Activated T-cell treated with anti-CD3 and anti-CD28 coated beads for 1 hour (primary cell): ENCODE results near the gene POU2AF3.

Experiments
- DNase-seq: peaks from one replicate; pipeline ENCODE4 v3.0.0-alpha.2; 2020; ENCODE audit warnings: low read depth

POU2AF3 gene

DNA sequence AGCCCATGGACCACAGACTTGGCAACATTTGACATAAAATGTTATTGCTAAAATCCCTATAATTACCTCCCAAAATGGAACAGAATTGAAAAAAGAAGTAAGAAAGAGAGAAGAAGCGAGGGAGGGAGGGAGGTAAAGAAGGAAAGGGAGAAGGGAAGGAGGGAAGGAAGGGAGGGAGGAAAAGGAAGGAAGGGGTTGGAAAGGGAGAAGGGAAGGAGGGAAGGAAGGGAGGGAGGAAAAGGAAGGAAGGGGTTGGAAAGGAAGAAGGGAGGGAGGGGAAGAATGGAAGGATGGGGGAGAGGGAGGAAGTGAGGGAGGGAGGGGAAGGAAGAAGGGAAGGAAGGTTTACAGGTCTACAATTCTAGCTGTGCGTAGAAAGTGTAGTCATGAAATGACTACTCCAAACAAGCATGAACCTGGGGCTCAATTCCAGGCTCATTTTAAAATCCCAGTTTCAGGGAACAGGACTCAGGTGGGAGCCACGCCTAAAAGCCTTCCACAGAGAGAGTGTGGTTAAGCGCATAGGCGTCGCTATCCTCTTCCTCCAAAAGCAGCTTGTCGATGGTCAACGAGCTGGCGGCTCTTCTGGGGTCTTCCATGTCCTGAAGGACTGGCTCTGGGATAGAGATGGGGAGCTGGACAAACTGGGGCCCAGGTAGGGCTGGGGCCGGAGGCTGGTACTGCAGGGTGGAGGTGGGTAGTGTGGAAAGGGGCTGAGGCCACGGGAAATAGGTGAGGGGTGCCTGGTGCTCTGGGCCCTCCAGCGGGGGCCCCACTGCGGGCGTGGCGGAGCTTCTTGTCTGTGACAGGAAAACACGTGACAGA lies 55.6 kb downstream of the POU2AF3 start:
- DNase-seq: no peak

DNA sequence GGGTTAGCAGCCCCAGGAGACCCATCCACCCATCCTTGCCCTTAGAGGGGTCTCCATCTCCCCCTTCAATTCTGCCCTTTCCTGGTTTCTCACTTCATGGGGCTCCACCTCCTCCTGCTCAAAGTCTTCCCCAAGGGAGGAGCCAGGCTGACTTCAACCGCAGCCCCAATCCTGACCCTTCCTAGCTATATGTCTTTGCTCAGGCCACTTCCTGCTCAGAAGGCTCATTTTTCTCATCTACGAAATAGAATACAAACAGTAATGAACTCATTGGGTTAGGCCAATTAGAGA lies 56.2 kb downstream of the POU2AF3 start:
- no peak for DNase-seq

DNA sequence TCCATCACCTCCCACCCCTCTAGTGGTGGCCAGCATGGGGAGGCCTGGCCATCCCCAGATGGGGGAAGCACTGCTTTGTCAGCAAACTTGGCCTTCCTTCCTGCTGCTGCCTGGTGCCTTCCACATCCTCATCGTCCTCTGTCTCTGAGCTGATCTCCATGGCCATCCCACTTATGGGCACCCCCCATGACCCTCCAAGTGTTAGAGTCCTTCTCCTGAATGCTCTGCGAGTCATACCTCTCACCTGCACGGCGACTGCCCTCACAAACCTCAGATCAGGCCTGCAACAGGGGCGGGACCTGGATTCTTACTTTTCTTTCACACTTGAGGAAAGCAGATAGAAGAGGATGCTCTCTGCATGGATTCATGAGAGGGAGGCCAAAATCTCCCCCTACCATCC lies 56.8 kb downstream of the POU2AF3 start:
- no peak for DNase-seq

DNA sequence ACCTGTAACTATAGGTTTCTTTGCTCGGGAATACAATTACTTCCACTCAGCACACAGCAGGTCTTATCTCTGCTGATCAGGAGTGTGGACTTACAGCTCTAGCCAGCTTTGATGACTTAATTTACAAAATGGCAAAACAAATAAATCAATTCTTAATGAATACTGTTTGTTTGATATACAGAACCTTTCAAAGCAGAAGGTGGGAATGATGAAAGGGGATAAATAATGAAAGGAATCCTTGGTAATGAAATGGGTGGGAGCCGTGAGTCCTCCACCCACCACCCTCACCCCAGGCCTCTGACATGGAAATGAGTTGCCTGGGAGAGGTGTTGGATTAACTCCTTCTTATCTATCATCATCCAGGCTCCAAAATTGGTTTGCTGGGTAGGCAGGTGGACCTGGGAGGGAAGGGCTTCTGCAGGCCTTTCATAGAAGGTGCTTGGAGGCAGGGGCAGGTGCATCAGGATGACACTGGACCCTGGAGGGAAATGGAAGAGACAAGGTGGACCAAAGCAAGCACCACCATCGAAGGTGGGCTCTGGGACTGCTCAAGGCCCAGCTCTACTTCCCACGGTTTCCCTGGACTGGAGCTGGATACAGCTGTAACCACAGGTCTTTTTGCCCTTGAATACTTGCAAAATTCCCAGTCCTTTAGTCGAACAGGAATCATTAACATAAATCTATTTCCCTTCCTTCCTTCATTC lies 57.8 kb downstream of the POU2AF3 start:
- no peak for DNase-seq

DNA sequence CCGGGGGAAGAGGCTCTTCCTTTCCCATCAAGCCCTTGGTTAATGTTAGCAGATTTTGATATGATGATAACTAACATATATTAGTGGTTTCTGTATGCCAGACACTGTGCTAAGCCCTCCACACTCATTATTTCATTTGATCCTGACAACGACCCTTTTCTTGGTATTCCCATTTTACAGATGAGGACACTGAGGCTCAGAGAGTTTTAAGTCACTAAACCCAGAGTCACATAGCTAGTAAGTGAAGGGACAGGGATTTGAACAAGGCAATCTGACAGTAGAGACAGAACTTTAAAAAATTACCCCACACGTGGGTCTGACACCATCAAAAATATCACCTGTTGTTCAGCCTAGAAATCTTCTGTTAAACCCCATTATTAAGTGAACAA lies 58.3 kb downstream of the POU2AF3 start:
- DNase-seq: no peak

DNA sequence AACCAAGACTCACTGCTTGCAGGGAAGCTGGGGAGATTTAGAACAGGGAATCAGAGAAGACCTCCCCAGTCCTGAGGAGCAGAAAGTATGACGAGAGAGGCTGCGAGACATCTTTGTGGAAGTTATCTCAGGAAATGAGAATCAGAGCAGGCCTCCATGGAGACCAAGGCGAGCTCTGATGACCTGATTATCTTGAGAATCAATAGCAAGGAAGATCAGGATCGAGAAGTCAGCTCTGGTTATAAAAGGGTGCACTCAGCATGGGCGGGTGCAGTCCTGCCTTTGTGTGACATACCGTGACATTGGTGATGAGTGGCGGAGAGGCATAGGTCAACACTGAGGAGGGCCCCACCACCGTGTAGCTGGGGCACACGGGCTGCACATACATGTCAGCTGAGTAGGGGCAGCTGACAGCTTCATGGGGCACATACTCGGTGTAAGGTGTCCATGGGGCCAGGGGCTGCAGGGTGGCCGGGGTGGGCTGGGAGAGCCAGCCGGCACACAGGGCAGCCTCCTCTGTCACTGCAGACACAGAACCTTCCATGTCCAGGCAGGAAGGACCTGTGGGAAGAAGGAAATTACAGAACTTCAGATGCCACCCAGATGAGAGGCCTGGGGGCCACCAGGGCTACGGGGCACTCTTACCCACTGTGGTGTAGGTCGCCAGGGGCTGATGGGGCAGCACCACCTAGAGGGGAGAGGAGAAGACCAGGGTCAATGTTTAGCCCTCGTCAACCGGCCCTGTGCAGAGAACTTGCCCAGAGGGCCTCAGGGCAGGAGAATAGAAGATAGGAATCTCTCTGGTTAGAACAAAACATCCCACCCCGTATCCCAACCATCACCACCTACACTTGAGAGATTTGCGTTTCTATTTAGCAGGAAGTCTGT lies 59.0 kb downstream of the POU2AF3 start:
- no peak for DNase-seq
